Effector memory CD8-positive, alpha-beta T cell (primary cell): Measurements from ENCODE around the gene MRPL42.
A peak's percentile ranks its signal among the peaks of the same experiment; 100 is the strongest.
"Not testable (repeated sequence)": the region's sequence is repeated elsewhere in the genome, so short reads cannot be mapped to it uniquely, and the experiment has no call there.

ENCODE experiments used
- ATAC-seq: fragments of 150-1000 bp; cut with Tn5 transposase; replicated peaks from 2 replicates; pipeline ENCODE4 v1.10.0; 2021; ENCODE audit warnings: mild to moderate bottlenecking, moderate library complexity
- DNase-seq, 3 experiments: peaks; one replicate each; pipeline ENCODE4 v3.0.0; 2021
- H3K27ac Mint-ChIP-seq, 2 donors: one replicate each; pipeline ENCODE4 v1.8.0; 2022; ENCODE audit warnings: mild to moderate bottlenecking in 2 of 2, mixed read lengths in 2 of 2, moderate library complexity in 2 of 2
- H3K27me3 Mint-ChIP-seq, 2 donors: one replicate each; pipeline ENCODE4 v1.8.0; 2022; ENCODE audit warnings: mixed read lengths in 2 of 2
- H3K36me3 Mint-ChIP-seq: one replicate; pipeline ENCODE4 v1.8.0; 2022; ENCODE audit warnings: mild to moderate bottlenecking, moderate library complexity, mixed read lengths; ENCODE audit not compliant: insufficient read depth
- H3K4me1 Mint-ChIP-seq, 2 donors: one replicate each; pipeline ENCODE4 v1.8.0; 2022; ENCODE audit warnings: low read depth in 2 of 2, mixed read lengths in 2 of 2
- H3K4me3 Mint-ChIP-seq, 2 donors: one replicate each; pipeline ENCODE4 v1.8.0; 2022; ENCODE audit warnings: mild to moderate bottlenecking in 2 of 2, mixed read lengths in 2 of 2, moderate library complexity in 2 of 2
- H3K9me3 Mint-ChIP-seq, 2 donors: one replicate each; pipeline ENCODE4 v1.8.0; 2022; ENCODE audit warnings: mixed read lengths in 2 of 2

The MRPL42 gene

GRCh38 chr12:93550748-93551611 is 83.7 kb downstream of the MRPL42 start:
- Mint-ChIP-seq H3K27ac (peak overlapping the region in 1 of 2 donors; percentile 7), H3K4me1 (no peaks in the 10 kb centered on the region), H3K36me3 (no peaks in the 10 kb centered on the region), H3K27me3 (no peaks in the 10 kb centered on the region), H3K4me3 (no peak overlapping the region), H3K9me3 (no peaks in the 10 kb centered on the region)
- DNase-seq (no peak), ATAC-seq (no peak)

GRCh38 chr12:93552427-93552826 is 85.1 kb downstream of the MRPL42 start:
- Mint-ChIP-seq H3K27ac (no peak overlapping the region), H3K27me3 (no peaks in the 10 kb centered on the region), H3K4me1 (no peaks in the 10 kb centered on the region), H3K9me3 (no peaks in the 10 kb centered on the region), H3K36me3 (no peaks in the 10 kb centered on the region), H3K4me3 (no peak overlapping the region)
- DNase-seq = no peak
- no peak for ATAC-seq

- not testable (repeated sequence) for H3K27ac Mint-ChIP-seq, ATAC-seq, H3K4me1 Mint-ChIP-seq, H3K27me3 Mint-ChIP-seq, DNase-seq, H3K4me3 Mint-ChIP-seq, H3K36me3 Mint-ChIP-seq
- H3K9me3 Mint-ChIP-seq = peaks cover 10 to 16% of the 10 kb centered on the region in 2 donors
Observed at GRCh38 chr12:93557879-93558278, 90.6 kb downstream of the MRPL42 start.

GRCh38 chr12:93558685-93559084 is 91.4 kb downstream of the MRPL42 start:
- H3K27ac Mint-ChIP-seq, H3K4me1 Mint-ChIP-seq, DNase-seq, H3K4me3 Mint-ChIP-seq, H3K36me3 Mint-ChIP-seq, H3K27me3 Mint-ChIP-seq, ATAC-seq: not testable (repeated sequence)
- H3K9me3 Mint-ChIP-seq = peaks cover 10 to 16% of the 10 kb centered on the region in 2 donors

GRCh38 chr12:93563807-93564538 is 96.7 kb downstream of the MRPL42 start:
- Mint-ChIP-seq H3K27ac (peak overlapping the region in 1 of 2 donors; percentile 12), H3K9me3 (peaks cover under 1 to 2% of the 10 kb centered on the region in 2 donors), H3K27me3 (no peaks in the 10 kb centered on the region), H3K36me3 (no peaks in the 10 kb centered on the region), H3K4me3 (no peak overlapping the region), H3K4me1 (peaks cover 4 to 5% of the 10 kb centered on the region in 2 donors)
- ATAC-seq = peak; percentile 45
- DNase-seq = no peak

GRCh38 chr12:93565760-93566159 is 98.4 kb downstream of the MRPL42 start:
- Mint-ChIP-seq H3K27ac (no peak overlapping the region), H3K9me3 (no peaks in the 10 kb centered on the region), H3K36me3 (peaks cover 9% of the 10 kb centered on the region), H3K27me3 (no peaks in the 10 kb centered on the region), H3K4me3 (no peak overlapping the region), H3K4me1 (peaks cover 4 to 5% of the 10 kb centered on the region in 2 donors)
- no peak for DNase-seq
- ATAC-seq = no peak
